Ishikawa (cell line): ENCODE data around the gene B3GALT4.
A peak's percentile ranks its signal among the peaks of the same experiment; 100 is the strongest.

Experiments
- CEBPB ChIP-seq: IDR thresholded peaks from 2 replicates; pipeline ENCODE4 v1.6.1; 2012
- CREB1 ChIP-seq: IDR thresholded peaks from 2 replicates; pipeline ENCODE4 v1.6.1; 2012; ENCODE audit warnings: low read depth
- EGR1 ChIP-seq: IDR thresholded peaks from 2 replicates; pipeline ENCODE4 v1.6.1; 2012
- EP300 ChIP-seq: IDR thresholded peaks from 2 replicates; pipeline ENCODE4 v1.6.1; 2012; ENCODE audit warnings: borderline replicate concordance
- FOXM1 ChIP-seq: IDR thresholded peaks from 2 replicates; pipeline ENCODE4 v1.6.1; 2012; ENCODE audit warnings: low read depth, borderline replicate concordance
- MAX ChIP-seq: IDR thresholded peaks from 2 replicates; pipeline ENCODE4 v1.6.1; 2012
- NFIC ChIP-seq: IDR thresholded peaks from 2 replicates; pipeline ENCODE4 v1.6.1; 2012
- RAD21 ChIP-seq: IDR thresholded peaks from 2 replicates; pipeline ENCODE4 v1.6.1; 2012; ENCODE audit warnings: low read depth
- REST ChIP-seq: IDR thresholded peaks from 2 replicates; pipeline ENCODE4 v1.6.1; 2012; ENCODE audit warnings: low read depth, mild to moderate bottlenecking
- TAF1 ChIP-seq: IDR thresholded peaks from 2 replicates; pipeline ENCODE4 v1.6.1; 2012; ENCODE audit warnings: low read depth, mild to moderate bottlenecking
- TCF12 ChIP-seq: IDR thresholded peaks from 2 replicates; pipeline ENCODE4 v1.6.1; 2012; ENCODE audit warnings: low read depth
- TEAD4 ChIP-seq: IDR thresholded peaks from 2 replicates; pipeline ENCODE4 v1.6.1; 2012
- USF1 ChIP-seq: IDR thresholded peaks from 2 replicates; pipeline ENCODE4 v1.6.1; 2012
- YY1 ChIP-seq: IDR thresholded peaks from 2 replicates; pipeline ENCODE4 v1.6.1; 2012; ENCODE audit warnings: low read depth
- ZBTB7A ChIP-seq: IDR thresholded peaks from 2 replicates; pipeline ENCODE4 v1.6.1; 2012; ENCODE audit warnings: low read depth

B3GALT4 gene

GRCh38 chr6:33249732-33250630 lies 26.9 kb upstream of the B3GALT4 start:
- TF ChIP-seq TAF1 (0 out of 2 replicates have a peak, but pooled peaks have one; percentile 5), USF1 (no peak), MAX (no peak), EP300 (no peak)

GRCh38 chr6:33250731-33251130 lies 26.2 kb upstream of the B3GALT4 start:
- no peak for TF ChIP-seq TAF1
- no peak for TF ChIP-seq REST
- TF ChIP-seq MAX: no peak
- TF ChIP-seq CEBPB: no peak
- no peak for TF ChIP-seq RAD21
- no peak for TF ChIP-seq NFIC
- no peak for TF ChIP-seq TEAD4
- no peak for TF ChIP-seq EP300

GRCh38 chr6:33251395-33252012 lies 25.4 kb upstream of the B3GALT4 start:
- no peak for TF ChIP-seq CREB1
- no peak for TF ChIP-seq FOXM1
- TF ChIP-seq RAD21: no peak
- TF ChIP-seq ZBTB7A: no peak
- TF ChIP-seq NFIC: no peak
- TF ChIP-seq YY1: no peak
- TF ChIP-seq TCF12: no peak

GRCh38 chr6:33252759-33253158 lies 24.2 kb upstream of the B3GALT4 start:
- TF ChIP-seq TEAD4: no peak
- no peak for TF ChIP-seq EP300
- no peak for TF ChIP-seq ZBTB7A
- no peak for TF ChIP-seq CREB1
- no peak for TF ChIP-seq TCF12

- TF ChIP-seq REST (no peak), ZBTB7A (no peak), NFIC (no peak), CREB1 (no peak), USF1 (no peak)
Measured at GRCh38 chr6:33254591-33254990, 22.3 kb upstream of the B3GALT4 start.

GRCh38 chr6:33259032-33259431 lies 17.9 kb upstream of the B3GALT4 start:
- TF ChIP-seq CEBPB: no peak
- no peak for TF ChIP-seq CREB1
- TF ChIP-seq RAD21: no peak
- TF ChIP-seq USF1: no peak
- no peak for TF ChIP-seq EP300
- no peak for TF ChIP-seq ZBTB7A
- TF ChIP-seq FOXM1: no peak
- no peak for TF ChIP-seq EGR1
- TF ChIP-seq TAF1: no peak
- no peak for TF ChIP-seq REST
- TF ChIP-seq YY1: no peak
